22Rv1 (cell line): ENCODE measurements around the gene GPR108.

Source experiments
- ZFX ChIP-seq: fragments of 450-650 bp; IDR thresholded peaks from 2 replicates; pipeline ENCODE4 v1.6.1; 2017; ENCODE audit warnings: antibody characterized with exemption, borderline replicate concordance
- TF ChIP-seq, protein P1 (sequence below): fragments of 450-650 bp; IDR thresholded peaks from 2 replicates; pipeline ENCODE4 v1.5.1; 2017; ENCODE audit warnings: mild to moderate bottlenecking

DNA sequence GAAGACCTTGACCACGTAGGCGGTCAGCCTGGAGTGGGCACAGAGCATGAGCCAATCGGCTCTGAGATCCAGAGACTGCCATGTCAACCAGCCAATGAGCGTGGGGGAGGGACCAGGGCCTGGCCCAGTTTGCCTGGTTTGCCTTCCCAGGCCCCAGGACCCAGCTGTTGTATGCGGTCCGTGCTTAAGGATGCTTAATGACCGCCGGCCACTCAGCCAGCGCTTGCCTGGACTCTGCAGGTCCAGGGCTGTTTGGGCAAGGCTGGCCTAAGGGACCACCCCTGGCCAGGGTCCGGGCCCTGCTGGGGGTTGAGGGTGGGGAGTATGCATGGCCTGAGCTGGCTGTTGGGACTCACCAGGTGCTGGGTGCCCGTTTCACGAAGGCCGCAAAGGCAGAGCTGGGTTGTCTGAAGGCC, 44.3 kb downstream of the GPR108 start:
- TF ChIP-seq, protein P1, sequence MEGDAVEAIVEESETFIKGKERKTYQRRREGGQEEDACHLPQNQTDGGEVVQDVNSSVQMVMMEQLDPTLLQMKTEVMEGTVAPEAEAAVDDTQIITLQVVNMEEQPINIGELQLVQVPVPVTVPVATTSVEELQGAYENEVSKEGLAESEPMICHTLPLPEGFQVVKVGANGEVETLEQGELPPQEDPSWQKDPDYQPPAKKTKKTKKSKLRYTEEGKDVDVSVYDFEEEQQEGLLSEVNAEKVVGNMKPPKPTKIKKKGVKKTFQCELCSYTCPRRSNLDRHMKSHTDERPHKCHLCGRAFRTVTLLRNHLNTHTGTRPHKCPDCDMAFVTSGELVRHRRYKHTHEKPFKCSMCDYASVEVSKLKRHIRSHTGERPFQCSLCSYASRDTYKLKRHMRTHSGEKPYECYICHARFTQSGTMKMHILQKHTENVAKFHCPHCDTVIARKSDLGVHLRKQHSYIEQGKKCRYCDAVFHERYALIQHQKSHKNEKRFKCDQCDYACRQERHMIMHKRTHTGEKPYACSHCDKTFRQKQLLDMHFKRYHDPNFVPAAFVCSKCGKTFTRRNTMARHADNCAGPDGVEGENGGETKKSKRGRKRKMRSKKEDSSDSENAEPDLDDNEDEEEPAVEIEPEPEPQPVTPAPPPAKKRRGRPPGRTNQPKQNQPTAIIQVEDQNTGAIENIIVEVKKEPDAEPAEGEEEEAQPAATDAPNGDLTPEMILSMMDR, result no peak
- TF ChIP-seq ZFX, result no peak
